Mesendoderm (in vitro differentiated cells): ENCODE data around the gene FGGY.
"Not testable (repeated sequence)": the region's sequence is repeated elsewhere in the genome, so short reads cannot be mapped to it uniquely, and the experiment has no call there.

ENCODE experiments used
- DNase-seq: peaks from one replicate; pipeline ENCODE4 v3.0.0; 2013
- H2AK5ac ChIP-seq: 2 replicates; pipeline ENCODE4 v1.6.1; 2013; ENCODE audit warnings: low read length, inconsistent platforms
- H2BK120ac ChIP-seq: 2 replicates; pipeline ENCODE4 v1.6.1; 2013; ENCODE audit warnings: low read depth, mild to moderate bottlenecking, low read length, moderate library complexity, mixed read lengths
- H2BK15ac ChIP-seq: replicated peaks from 2 replicates; pipeline ENCODE4 v1.6.1; 2013; ENCODE audit warnings: low read depth, mild to moderate bottlenecking, moderate library complexity
- H2BK5ac ChIP-seq: 2 replicates; pipeline ENCODE4 v1.6.1; 2013; ENCODE audit warnings: low read length, inconsistent platforms
- H3K18ac ChIP-seq: 2 replicates; pipeline ENCODE4 v1.6.1; 2013; ENCODE audit warnings: mild to moderate bottlenecking, low read length, mixed read lengths
- H3K23ac ChIP-seq: one replicate; pipeline ENCODE4 v1.6.1; 2013; ENCODE audit warnings: low read length
- H3K27ac ChIP-seq: 2 replicates; pipeline ENCODE4 v1.5.1; 2013; ENCODE audit warnings: low read depth, mild to moderate bottlenecking, inconsistent platforms, low read length, moderate library complexity
- H3K27me3 ChIP-seq: 2 replicates; pipeline ENCODE4 v1.6.1; 2013; ENCODE audit warnings: low read length, control low read depth, mild to moderate bottlenecking, inconsistent platforms; ENCODE audit not compliant: insufficient read depth, poor library complexity
- H3K36me3 ChIP-seq: 2 replicates; pipeline ENCODE4 v1.6.1; 2013; ENCODE audit warnings: low read length, inconsistent platforms; ENCODE audit not compliant: control insufficient read depth, insufficient read depth
- H3K4ac ChIP-seq: one replicate; pipeline ENCODE4 v1.6.1; 2013; ENCODE audit warnings: low read depth, mild to moderate bottlenecking, low read length, moderate library complexity
- H3K4me1 ChIP-seq: 2 replicates; pipeline ENCODE4 v1.6.1; 2013; ENCODE audit warnings: low read depth, low read length, inconsistent platforms; ENCODE audit not compliant: control insufficient read depth
- H3K4me2 ChIP-seq: 2 replicates; pipeline ENCODE4 v1.6.1; 2013; ENCODE audit warnings: low read length
- H3K4me3 ChIP-seq: 2 replicates; pipeline ENCODE4 v1.5.1; 2013; ENCODE audit warnings: mild to moderate bottlenecking, low read length
- H3K56ac ChIP-seq: one replicate; pipeline ENCODE4 v1.6.1; 2013; ENCODE audit warnings: low read length
- H3K79me1 ChIP-seq: 2 replicates; pipeline ENCODE4 v1.6.1; 2013; ENCODE audit warnings: low read length, inconsistent platforms
- H3K79me2 ChIP-seq: 2 replicates; pipeline ENCODE4 v1.6.1; 2013; ENCODE audit warnings: mild to moderate bottlenecking, low read length; ENCODE audit not compliant: control insufficient read depth, insufficient read depth
- H3K9ac ChIP-seq: 2 replicates; pipeline ENCODE4 v1.6.1; 2013; ENCODE audit warnings: low read length, inconsistent platforms
- H4K5ac ChIP-seq: one replicate; pipeline ENCODE4 v1.6.1; 2013; ENCODE audit warnings: low read length
- H4K8ac ChIP-seq: one replicate; pipeline ENCODE4 v1.6.1; 2013; ENCODE audit warnings: low read depth, mild to moderate bottlenecking, control low read depth, low read length, moderate library complexity
- WGBS: extraction: QIAGEN DNeasy Blood & Tissue Kit; methylation state at CpG from one replicate; pipeline ENCODE4 v1.1.7; 2013; ENCODE audit warnings: low lambda C conversion rate, missing lambda C conversion rate; ENCODE audit not compliant: insufficient coverage; ENCODE audit errors: extremely low coverage; 5-methylcytosine and 5-hydroxymethylcytosine counted together

Gene FGGY

GRCh38 chr1:59462942-59463341, 166.0 kb downstream of the FGGY start:
- DNase-seq, H2BK5ac ChIP-seq, H3K27me3 ChIP-seq, H3K4me2 ChIP-seq, H3K23ac ChIP-seq, H3K27ac ChIP-seq, H4K8ac ChIP-seq, H3K4me3 ChIP-seq, H3K18ac ChIP-seq, H3K79me1 ChIP-seq, H2AK5ac ChIP-seq, H3K9ac ChIP-seq, H3K36me3 ChIP-seq, H4K5ac ChIP-seq, H3K56ac ChIP-seq, H3K4me1 ChIP-seq, H3K4ac ChIP-seq, H2BK120ac ChIP-seq, H2BK15ac ChIP-seq, H3K79me2 ChIP-seq: not testable (repeated sequence)
- WGBS: no CpG with 5 or more reads among the region's 2 CpGs

- H3K9ac ChIP-seq, H3K56ac ChIP-seq, H4K5ac ChIP-seq, H2BK5ac ChIP-seq, H3K4ac ChIP-seq, H3K27ac ChIP-seq, H2BK120ac ChIP-seq, H3K79me2 ChIP-seq, H3K23ac ChIP-seq, DNase-seq, H3K27me3 ChIP-seq, H2BK15ac ChIP-seq, H3K79me1 ChIP-seq, H3K4me3 ChIP-seq, H3K4me1 ChIP-seq, H4K8ac ChIP-seq, H3K36me3 ChIP-seq, H3K4me2 ChIP-seq, H2AK5ac ChIP-seq, H3K18ac ChIP-seq: not testable (repeated sequence)
Measured at GRCh38 chr1:59465478-59465877, 168.6 kb downstream of the FGGY start.

GRCh38 chr1:59468828-59469428, 172.0 kb downstream of the FGGY start:
- no peak overlapping the region for H3K4me2 ChIP-seq
- H3K56ac ChIP-seq: no peak overlapping the region
- H2BK120ac ChIP-seq: no peak overlapping the region
- no peaks in the 10 kb centered on the region for H3K27me3 ChIP-seq
- H4K8ac ChIP-seq: no peak overlapping the region
- no peaks in the 10 kb centered on the region for H3K4me1 ChIP-seq
- no peak overlapping the region for H3K4me3 ChIP-seq
- no peak overlapping the region for H2AK5ac ChIP-seq
- H3K36me3 ChIP-seq: no peaks in the 10 kb centered on the region
- no peak overlapping the region for H4K5ac ChIP-seq
- no peaks in the 10 kb centered on the region for H3K79me1 ChIP-seq
- H3K27ac ChIP-seq: no peak overlapping the region
- WGBS: no CpG with 5 or more reads among the region's 1 CpG
- H2BK5ac ChIP-seq: no peak overlapping the region
- H3K9ac ChIP-seq: no peak overlapping the region
- no peak overlapping the region for H3K4ac ChIP-seq
- no peak for DNase-seq
- H3K79me2 ChIP-seq: no peaks in the 10 kb centered on the region
- no peak overlapping the region for H2BK15ac ChIP-seq
- H3K18ac ChIP-seq: no peak overlapping the region
- no peak overlapping the region for H3K23ac ChIP-seq

- H3K79me1 ChIP-seq, H3K56ac ChIP-seq, H4K5ac ChIP-seq, DNase-seq, H3K18ac ChIP-seq, H3K27me3 ChIP-seq, H4K8ac ChIP-seq, H3K4me3 ChIP-seq, H2BK120ac ChIP-seq, H3K9ac ChIP-seq, H2BK15ac ChIP-seq, H3K79me2 ChIP-seq, H3K23ac ChIP-seq, H3K4ac ChIP-seq, H2BK5ac ChIP-seq, H3K4me1 ChIP-seq, H2AK5ac ChIP-seq, H3K36me3 ChIP-seq, H3K4me2 ChIP-seq, H3K27ac ChIP-seq: not testable (repeated sequence)
- no CpG with 5 or more reads among the region's 43 CpGs for WGBS
Measured at GRCh38 chr1:59471991-59472570, 175.2 kb downstream of the FGGY start.

GRCh38 chr1:59473831-59474230, 176.9 kb downstream of the FGGY start:
- Histone ChIP-seq H3K23ac (no peak overlapping the region), H3K79me1 (no peaks in the 10 kb centered on the region), H3K18ac (no peak overlapping the region), H3K4me1 (no peaks in the 10 kb centered on the region), H2BK15ac (no peak overlapping the region), H3K4ac (no peak overlapping the region), H4K5ac (no peak overlapping the region), H3K4me2 (no peak overlapping the region), H3K56ac (no peak overlapping the region), H3K36me3 (no peaks in the 10 kb centered on the region), H3K9ac (no peak overlapping the region), H3K79me2 (no peaks in the 10 kb centered on the region), H3K27ac (no peak overlapping the region), H2BK5ac (no peak overlapping the region), H3K4me3 (no peak overlapping the region), H2AK5ac (no peak overlapping the region), H3K27me3 (no peaks in the 10 kb centered on the region), H2BK120ac (no peak overlapping the region), H4K8ac (no peak overlapping the region)
- DNase-seq: no peak
- WGBS: no CpG with 5 or more reads among the region's 3 CpGs

GRCh38 chr1:59474496-59474895, 177.6 kb downstream of the FGGY start:
- no peaks in the 10 kb centered on the region for H3K36me3 ChIP-seq
- H2BK15ac ChIP-seq: no peak overlapping the region
- H3K18ac ChIP-seq: no peak overlapping the region
- H3K79me1 ChIP-seq: no peaks in the 10 kb centered on the region
- no peak overlapping the region for H3K27ac ChIP-seq
- no peak overlapping the region for H3K4ac ChIP-seq
- no peak overlapping the region for H3K23ac ChIP-seq
- H2BK120ac ChIP-seq: no peak overlapping the region
- H2BK5ac ChIP-seq: no peak overlapping the region
- H2AK5ac ChIP-seq: no peak overlapping the region
- no peak overlapping the region for H3K4me3 ChIP-seq
- H3K4me2 ChIP-seq: no peak overlapping the region
- H4K8ac ChIP-seq: no peak overlapping the region
- H3K79me2 ChIP-seq: no peaks in the 10 kb centered on the region
- no peak for DNase-seq
- H3K27me3 ChIP-seq: no peaks in the 10 kb centered on the region
- no peaks in the 10 kb centered on the region for H3K4me1 ChIP-seq
- no peak overlapping the region for H3K56ac ChIP-seq
- H3K9ac ChIP-seq: no peak overlapping the region
- no peak overlapping the region for H4K5ac ChIP-seq
- WGBS: no CpG with 5 or more reads among the region's 2 CpGs
